Gastrocnemius medialis (tissue), 4 donors: ENCODE measurements around the gene GLRA1. TPM values are rescaled to one million over a fixed set of nuclear protein-coding genes. Genes with fewer than 3 reads are reported as not detected.
A peak's percentile ranks its signal among the peaks of the same experiment; 100 is the strongest.

Source experiments
- ATAC-seq, 2 donors: fragments of 150-250 bp; one replicate each; pipeline ENCODE4 v1.9.1; 2016
- DNase-seq, 2 donors: peaks; one replicate each; pipeline ENCODE4 v3.0.0-alpha.2; 2019
- H3K27ac ChIP-seq, 4 donors: fragments of 200-600 bp; sonication (generic); 1 replicate in 1 of 4; 2 replicates in 3 of 4; pipeline ENCODE4 v1.5.1; 2016 to 2018; ENCODE audit warnings: mild to moderate bottlenecking in 2 of 4, moderate library complexity in 1 of 4
- H3K27me3 ChIP-seq, 3 donors: fragments of 200-600 bp; sonication (generic) in 2 of 3; 1 replicate in 1 of 3; 2 replicates in 2 of 3; pipeline versions ENCODE4 v1.5.1 to v1.6.0; 2016 to 2019; ENCODE audit warnings: mild to moderate bottlenecking in 1 of 3, moderate library complexity in 1 of 3
- H3K36me3 ChIP-seq, 2 donors: fragments of 200-600 bp; sonication (generic) in 1 of 2; one replicate each; pipeline ENCODE4 v1.5.1; 2017 to 2018
- H3K4me1 ChIP-seq, 2 donors: fragments of 200-600 bp; sonication (generic) in 1 of 2; one replicate each; pipeline ENCODE4 v1.5.1; 2016 to 2017; ENCODE audit warnings: mild to moderate bottlenecking in 2 of 2
- H3K4me3 ChIP-seq, 4 donors: fragments of 200-600 bp; sonication (generic) in 3 of 4; 1 replicate in 1 of 4; 2 replicates in 3 of 4; pipeline ENCODE4 v1.5.1; 2016 to 2019; ENCODE audit warnings: mild to moderate bottlenecking in 2 of 4
- H3K9me3 ChIP-seq, 3 donors: fragments of 200-600 bp; sonication (generic) in 2 of 3; 1 replicate in 1 of 3; 2 replicates in 2 of 3; pipeline ENCODE4 v1.5.1; 2016 to 2019
- POLR2A ChIP-seq, 2 donors: fragments of 450-650 bp; IDR thresholded peaks; one replicate each; pipeline ENCODE4 v1.6.1; 2017; ENCODE audit warnings: antibody characterized with exemption in 2 of 2, mild to moderate bottlenecking in 2 of 2, moderate library complexity in 2 of 2
- in situ Hi-C, 4 donors: fragments of 200-750 bp; cut with MboI; loops; one replicate each; pipeline versions ENCODE4 v1.15.0 to v1.8.0; 2017; ENCODE audit warnings: low sequenced_read_pairs in 4 of 4
- intact Hi-C: fragments of 100-400 bp; cut with DNase I; formaldehyde crosslinking; loops from one replicate; pipeline ENCODE4 v1.15.1; 2023; ENCODE audit warnings: low total_unique reads
- total RNA-seq, 4 donors: library from RNA; depleted of rRNA; stranded (reverse); fragments of >200 nt; gene quantifications; one replicate each; pipeline versions ENCODE4 v1.1.0 to v1.2.3, GENCODE V29; 2016
- TF ChIP-seq, protein P1 (sequence below), 5 experiments: fragments of 450-650 bp in 3 of 5; fragments of 200-600 bp in 2 of 5; sonication (generic) in 2 of 5; IDR thresholded peaks in 4 of 5; conservative IDR thresholded peaks in 1 of 5; 1 replicate in 4 of 5; 2 replicates in 1 of 5; pipeline ENCODE4 v1.5.1; 2016 to 2019; ENCODE audit warnings: antibody characterized with exemption in 5 of 5, mild to moderate bottlenecking in 3 of 5, moderate library complexity in 3 of 5

GLRA1 gene
- total RNA-seq, 4 donors from 2014 or later: not detected

DNA sequence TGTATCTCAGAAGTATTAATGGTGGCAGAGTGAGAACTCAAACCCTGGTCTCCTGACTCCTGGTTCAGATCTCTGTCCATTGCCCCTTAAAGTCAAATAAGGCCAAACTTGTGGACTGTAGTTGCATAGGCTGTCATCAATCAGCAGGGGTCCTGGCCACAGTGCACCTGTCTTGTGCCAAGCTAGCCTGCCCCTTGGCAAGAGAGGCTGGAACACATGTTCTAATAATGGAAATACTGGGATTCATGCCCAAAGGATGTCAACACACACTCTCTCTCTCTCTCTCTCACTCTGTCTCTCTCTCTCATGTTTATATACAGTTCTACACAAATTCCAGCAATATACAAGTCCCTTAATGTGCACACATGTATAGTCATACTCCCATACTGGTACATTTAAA lies 44.3 kb downstream of the GLRA1 start:
- no peaks in the 10 kb centered on the region for H3K27me3 ChIP-seq
- H3K9me3 ChIP-seq: no peaks in the 10 kb centered on the region
- TF ChIP-seq POLR2A (IDR thresholded peaks at IDR 0.05): no peak
- TF ChIP-seq, protein P1, sequence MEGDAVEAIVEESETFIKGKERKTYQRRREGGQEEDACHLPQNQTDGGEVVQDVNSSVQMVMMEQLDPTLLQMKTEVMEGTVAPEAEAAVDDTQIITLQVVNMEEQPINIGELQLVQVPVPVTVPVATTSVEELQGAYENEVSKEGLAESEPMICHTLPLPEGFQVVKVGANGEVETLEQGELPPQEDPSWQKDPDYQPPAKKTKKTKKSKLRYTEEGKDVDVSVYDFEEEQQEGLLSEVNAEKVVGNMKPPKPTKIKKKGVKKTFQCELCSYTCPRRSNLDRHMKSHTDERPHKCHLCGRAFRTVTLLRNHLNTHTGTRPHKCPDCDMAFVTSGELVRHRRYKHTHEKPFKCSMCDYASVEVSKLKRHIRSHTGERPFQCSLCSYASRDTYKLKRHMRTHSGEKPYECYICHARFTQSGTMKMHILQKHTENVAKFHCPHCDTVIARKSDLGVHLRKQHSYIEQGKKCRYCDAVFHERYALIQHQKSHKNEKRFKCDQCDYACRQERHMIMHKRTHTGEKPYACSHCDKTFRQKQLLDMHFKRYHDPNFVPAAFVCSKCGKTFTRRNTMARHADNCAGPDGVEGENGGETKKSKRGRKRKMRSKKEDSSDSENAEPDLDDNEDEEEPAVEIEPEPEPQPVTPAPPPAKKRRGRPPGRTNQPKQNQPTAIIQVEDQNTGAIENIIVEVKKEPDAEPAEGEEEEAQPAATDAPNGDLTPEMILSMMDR (IDR thresholded peaks at IDR 0.05 in 4 of 5, conservative IDR thresholded peaks at IDR 0.05 in 1 of 5): no peak
- H3K4me3 ChIP-seq: no peak overlapping the region
- peaks cover 9 to 11% of the 10 kb centered on the region in 2 donors for H3K4me1 ChIP-seq
- peak in 1 of 2 donors; percentile 50 for DNase-seq
- intact Hi-C loops (no loop called here), in situ Hi-C loops (no loop called here)
- H3K36me3 ChIP-seq: no peaks in the 10 kb centered on the region
- ATAC-seq: peak; percentile 75 to 79
- H3K27ac ChIP-seq: no peak overlapping the region

DNA sequence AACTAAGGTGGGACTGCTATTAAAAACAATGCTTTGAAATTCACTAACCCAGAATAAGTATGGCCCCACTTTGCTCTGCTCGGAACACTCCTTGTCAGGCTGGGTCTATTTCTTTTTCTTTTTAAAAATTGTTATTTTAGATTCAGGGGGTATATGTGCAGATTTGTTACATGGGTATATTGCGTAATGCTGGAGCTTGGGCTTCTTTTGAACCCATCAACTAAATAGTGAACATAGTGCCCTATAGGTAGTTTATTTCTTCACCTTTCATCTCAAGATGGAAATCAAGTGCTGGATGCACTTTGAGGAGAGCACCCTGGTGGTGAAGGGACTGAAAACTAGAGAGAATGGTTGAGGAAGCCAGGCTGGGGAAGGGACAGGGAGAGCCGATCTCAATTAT lies 51.0 kb downstream of the GLRA1 start:
- no peak for DNase-seq
- H3K27ac ChIP-seq: no peak overlapping the region
- no peak for ATAC-seq
- H3K36me3 ChIP-seq: no peaks in the 10 kb centered on the region
- TF ChIP-seq POLR2A (IDR thresholded peaks at IDR 0.05): no peak
- no peaks in the 10 kb centered on the region for H3K9me3 ChIP-seq
- intact Hi-C loops: no loop called here
- H3K27me3 ChIP-seq: no peaks in the 10 kb centered on the region
- no peak overlapping the region for H3K4me3 ChIP-seq
- in situ Hi-C loops: no loop called here
- H3K4me1 ChIP-seq: no peaks in the 10 kb centered on the region

DNA sequence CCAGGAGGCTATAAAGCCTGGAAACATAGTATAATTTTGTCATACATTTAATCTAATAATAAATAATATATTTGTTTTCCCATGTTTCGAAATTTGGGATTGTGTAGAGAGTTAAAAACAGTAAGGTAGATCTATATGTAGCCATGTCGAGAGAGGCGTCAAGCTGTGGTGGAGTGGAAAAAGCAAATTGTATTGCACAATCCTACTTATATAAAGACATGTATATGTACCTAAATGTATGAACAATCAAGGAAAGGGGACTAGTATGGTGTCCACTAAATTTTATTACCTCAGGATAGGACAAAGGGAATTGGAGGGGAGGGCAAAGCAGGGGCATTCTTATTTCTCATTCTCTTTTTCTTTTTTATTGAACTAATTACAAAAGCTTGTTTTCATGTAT lies 52.0 kb downstream of the GLRA1 start:
- H3K4me1 ChIP-seq: no peaks in the 10 kb centered on the region
- in situ Hi-C loops: no loop called here
- H3K27ac ChIP-seq: no peak overlapping the region
- TF ChIP-seq, protein P1 (IDR thresholded peaks at IDR 0.05 in 4 of 5, conservative IDR thresholded peaks at IDR 0.05 in 1 of 5): no peak
- TF ChIP-seq POLR2A (IDR thresholded peaks at IDR 0.05): no peak
- H3K9me3 ChIP-seq: no peaks in the 10 kb centered on the region
- ATAC-seq: no peak
- DNase-seq: no peak
- intact Hi-C loops: no loop called here
- H3K27me3 ChIP-seq: no peaks in the 10 kb centered on the region
- no peak overlapping the region for H3K4me3 ChIP-seq
- H3K36me3 ChIP-seq: no peaks in the 10 kb centered on the region

DNA sequence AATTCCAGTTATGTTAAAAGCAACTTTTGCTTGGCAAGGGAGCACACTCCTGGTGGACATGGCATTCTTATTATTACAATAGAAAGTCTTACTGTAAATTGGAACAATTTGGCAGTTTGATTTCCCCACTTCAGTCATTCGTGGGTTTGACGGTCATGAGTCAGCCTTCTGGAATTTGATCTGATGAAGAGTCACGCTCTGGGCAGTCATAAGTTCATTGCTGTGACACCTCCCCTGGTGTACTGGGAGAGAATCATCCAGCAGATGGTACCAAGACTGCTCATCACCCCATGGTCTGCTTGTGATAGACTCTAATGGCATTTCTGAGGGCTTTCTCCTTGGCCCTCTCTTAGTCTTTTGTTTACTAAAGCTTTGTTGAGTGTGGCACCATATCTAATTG lies 53.8 kb downstream of the GLRA1 start:
- no peaks in the 10 kb centered on the region for H3K36me3 ChIP-seq
- intact Hi-C loops: no loop called here
- no peak overlapping the region for H3K4me3 ChIP-seq
- no peak overlapping the region for H3K27ac ChIP-seq
- DNase-seq (no peak), ATAC-seq (no peak)
- TF ChIP-seq, protein P1 (IDR thresholded peaks at IDR 0.05 in 4 of 5, conservative IDR thresholded peaks at IDR 0.05 in 1 of 5): no peak
- no peak for TF ChIP-seq POLR2A (IDR thresholded peaks at IDR 0.05)
- in situ Hi-C loops: no loop called here
- no peaks in the 10 kb centered on the region for H3K4me1 ChIP-seq
- no peaks in the 10 kb centered on the region for H3K27me3 ChIP-seq
- H3K9me3 ChIP-seq: no peaks in the 10 kb centered on the region

DNA sequence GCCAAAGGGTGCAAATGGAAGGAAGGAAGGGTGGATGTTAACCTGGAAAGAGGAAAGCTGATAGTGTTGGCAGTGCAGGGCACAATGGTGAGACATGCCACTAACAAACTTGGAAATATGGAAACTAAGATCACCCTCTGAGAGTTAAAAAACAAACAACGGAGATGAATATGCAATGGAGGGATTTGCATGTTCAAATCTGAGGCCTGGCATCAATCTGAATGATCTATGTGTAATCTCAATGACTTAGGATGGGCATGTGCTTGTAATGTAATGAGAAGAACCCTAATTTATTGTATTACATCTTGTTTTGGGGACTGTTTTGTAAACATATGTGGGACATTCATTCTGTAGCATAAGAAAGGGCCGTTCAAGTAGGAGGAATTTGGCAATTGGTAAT lies 54.4 kb downstream of the GLRA1 start:
- Histone ChIP-seq H3K9me3 (no peaks in the 10 kb centered on the region), H3K36me3 (no peaks in the 10 kb centered on the region), H3K4me3 (no peak overlapping the region), H3K27ac (no peak overlapping the region), H3K27me3 (no peaks in the 10 kb centered on the region), H3K4me1 (no peaks in the 10 kb centered on the region)
- in situ Hi-C loops (no loop called here), intact Hi-C loops (no loop called here)
- no peak for ATAC-seq
- TF ChIP-seq, protein P1 (IDR thresholded peaks at IDR 0.05 in 4 of 5, conservative IDR thresholded peaks at IDR 0.05 in 1 of 5): no peak
- no peak for TF ChIP-seq POLR2A (IDR thresholded peaks at IDR 0.05)
- no peak for DNase-seq
